GM19023 (cell line): ENCODE results near the gene PTPRC.

ENCODE experiments used
- ATAC-seq: cut with Tn5 transposase; IDR thresholded peaks from one replicate; pipeline ENCODE4 v1.9.1; 2021; ENCODE audit warnings: mild to moderate bottlenecking, moderate library complexity; ENCODE audit not compliant: unreplicated experiment

PTPRC gene

GRCh38 chr1:198620951-198621824 lies 17.7 kb upstream of the PTPRC start:
- ATAC-seq = peak; percentile 75

DNA sequence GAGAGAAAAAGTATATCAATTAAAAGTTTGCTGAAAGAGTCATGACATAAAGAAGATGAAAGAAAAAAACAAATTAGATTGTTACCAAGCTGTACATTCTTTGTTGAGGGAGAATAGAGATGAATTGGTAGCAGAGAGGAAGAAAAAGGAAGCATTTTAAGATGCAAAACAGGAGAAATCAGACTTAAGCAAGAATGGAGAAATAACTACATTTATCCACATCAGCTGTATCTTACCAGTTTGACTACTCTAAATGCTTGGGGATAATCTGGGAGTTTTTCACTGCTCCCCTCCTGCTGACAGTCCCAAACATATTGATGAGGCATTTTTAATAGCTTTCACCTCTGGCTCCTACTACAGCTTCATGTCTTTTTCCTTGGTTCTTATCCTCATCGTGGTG lies 16.8 kb upstream of the PTPRC start:
- ATAC-seq = no peak

DNA sequence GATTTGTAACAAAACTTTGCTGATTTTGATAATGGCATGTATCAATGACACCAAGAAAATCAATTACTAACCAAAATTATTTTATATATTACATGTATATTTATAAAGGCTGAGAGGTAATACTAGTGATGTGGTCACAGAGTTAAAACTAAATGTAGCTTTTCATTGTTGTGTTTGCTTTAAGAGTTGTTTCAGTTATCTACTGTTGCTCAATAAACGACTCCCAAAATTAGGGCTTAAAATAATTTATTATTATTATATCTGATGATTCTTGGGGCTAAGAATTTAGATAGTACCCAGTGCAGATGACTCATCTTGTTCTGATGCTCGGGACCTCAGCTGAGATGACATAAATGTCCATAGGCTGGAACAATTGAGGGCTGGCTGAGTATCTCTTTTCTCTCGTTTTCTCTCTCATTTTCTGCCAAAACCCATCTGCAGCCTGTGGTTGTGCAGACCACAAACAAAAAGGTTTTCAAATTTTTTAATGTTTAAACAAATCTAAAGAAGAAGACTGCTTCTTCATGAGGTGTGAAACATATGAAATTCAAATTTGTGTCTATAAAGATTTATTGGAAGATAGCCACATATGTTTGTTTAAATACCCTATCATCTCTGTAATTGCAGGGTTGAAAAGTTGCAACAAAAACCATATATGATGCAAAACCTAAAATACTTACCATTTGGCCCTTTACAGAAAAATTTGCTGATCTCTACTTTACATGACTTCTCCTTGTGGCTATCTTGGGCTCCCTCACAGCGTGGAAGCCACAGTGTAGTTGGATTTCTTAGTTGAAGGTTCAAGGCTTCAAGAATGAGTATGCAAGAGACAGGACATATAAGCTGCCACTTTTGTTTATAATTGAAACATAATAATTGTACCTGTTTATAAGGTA lies 14.8 kb upstream of the PTPRC start:
- no peak for ATAC-seq

- no peak for ATAC-seq
Measured at GRCh38 chr1:198624648-198624980, 14.2 kb upstream of the PTPRC start.

- ATAC-seq = no peak
Measured at GRCh38 chr1:198627436-198628066, 11.3 kb upstream of the PTPRC start.

- ATAC-seq = no peak
Measured at GRCh38 chr1:198628067-198628455, 10.8 kb upstream of the PTPRC start.

- ATAC-seq = no peak
Measured at GRCh38 chr1:198629610-198630009, 9.2 kb upstream of the PTPRC start.

GRCh38 chr1:198630863-198631262 lies 8.0 kb upstream of the PTPRC start:
- no peak for ATAC-seq

GRCh38 chr1:198631292-198631691 lies 7.5 kb upstream of the PTPRC start:
- ATAC-seq = no peak

GRCh38 chr1:198632007-198632406 lies 6.8 kb upstream of the PTPRC start:
- no peak for ATAC-seq

DNA sequence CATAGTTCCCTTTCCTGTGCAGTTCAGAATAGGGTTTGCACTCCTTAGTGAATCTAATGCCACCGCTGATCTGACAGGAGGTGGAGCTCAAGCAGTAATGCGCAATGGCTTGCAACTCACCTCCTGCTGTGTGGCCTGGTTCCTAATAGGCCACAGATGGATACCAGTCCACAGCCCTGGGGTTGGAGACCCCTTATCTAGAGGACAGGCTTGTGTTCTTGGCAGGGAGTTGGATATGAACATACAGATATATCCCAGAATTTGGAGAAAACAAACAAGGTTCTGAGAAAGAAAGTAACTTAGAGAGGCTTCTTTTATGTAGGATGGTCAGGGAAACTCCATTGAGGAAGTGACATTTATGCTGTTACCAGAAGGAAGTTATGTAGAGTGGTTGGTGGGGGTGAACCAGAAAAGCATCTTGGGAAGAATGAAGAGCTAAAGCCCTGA lies 5.1 kb upstream of the PTPRC start:
- ATAC-seq = no peak

DNA sequence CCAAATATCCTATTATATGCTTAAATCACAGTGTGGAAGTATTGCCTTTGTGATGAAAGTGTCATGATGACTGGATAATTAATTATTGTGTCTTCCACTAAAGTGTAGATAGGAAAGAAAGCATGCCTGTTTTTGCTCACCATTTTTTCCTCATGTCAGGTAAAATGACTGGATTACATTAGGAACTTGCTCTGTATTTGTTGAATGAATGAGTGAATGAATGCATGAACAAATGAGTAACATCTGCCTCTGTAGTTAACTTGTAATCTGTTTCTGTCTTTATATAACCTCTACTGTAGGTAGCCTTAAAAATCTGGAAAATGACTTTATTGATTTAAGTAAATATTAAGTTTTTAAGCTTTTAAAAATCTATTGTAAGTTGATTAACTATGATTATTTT lies 2.9 kb upstream of the PTPRC start:
- no peak for ATAC-seq

DNA sequence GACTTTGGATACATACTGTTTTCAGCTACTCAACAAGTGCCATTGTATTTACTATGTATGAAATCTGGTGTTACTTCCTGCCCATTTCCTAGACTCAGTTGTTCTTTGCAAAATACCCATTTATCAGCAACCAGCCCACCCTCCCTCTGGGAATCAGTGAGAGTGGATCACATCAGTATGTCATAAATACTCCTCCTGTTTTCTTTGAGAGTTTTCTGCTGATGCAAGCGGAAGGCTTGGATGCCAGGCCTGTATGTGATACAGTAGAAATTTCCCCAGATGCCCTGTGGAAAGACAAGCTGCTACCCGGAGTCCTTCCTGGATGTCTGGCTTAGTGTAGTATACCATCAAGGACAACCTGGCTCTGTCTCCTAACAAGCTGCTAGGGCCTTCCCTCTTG lies 2.4 kb upstream of the PTPRC start:
- ATAC-seq = no peak

GRCh38 chr1:198637157-198637556 lies 1.7 kb upstream of the PTPRC start:
- no peak for ATAC-seq

GRCh38 chr1:198637916-198638437 lies 863 bp upstream of the PTPRC start:
- no peak for ATAC-seq

DNA sequence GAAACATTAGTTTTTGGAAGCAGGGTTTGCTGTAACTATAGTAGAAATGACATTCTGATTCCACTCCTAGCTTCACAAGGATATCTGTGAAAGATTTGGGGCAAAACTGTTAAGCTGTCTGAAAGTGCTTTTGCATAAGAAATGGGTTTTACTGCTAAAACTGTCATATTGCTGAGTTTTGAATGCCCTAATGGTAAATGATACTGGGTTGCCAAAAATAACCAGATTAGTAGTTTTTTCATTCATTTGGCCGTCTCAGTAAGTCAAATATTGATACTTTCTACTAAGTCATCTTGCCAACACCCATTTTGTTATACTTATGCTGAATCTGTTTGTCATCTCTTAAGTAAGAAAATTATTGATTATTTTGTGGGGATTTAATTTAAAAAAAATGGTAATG lies 399 bp upstream of the PTPRC start:
- ATAC-seq = peak; percentile 25

DNA sequence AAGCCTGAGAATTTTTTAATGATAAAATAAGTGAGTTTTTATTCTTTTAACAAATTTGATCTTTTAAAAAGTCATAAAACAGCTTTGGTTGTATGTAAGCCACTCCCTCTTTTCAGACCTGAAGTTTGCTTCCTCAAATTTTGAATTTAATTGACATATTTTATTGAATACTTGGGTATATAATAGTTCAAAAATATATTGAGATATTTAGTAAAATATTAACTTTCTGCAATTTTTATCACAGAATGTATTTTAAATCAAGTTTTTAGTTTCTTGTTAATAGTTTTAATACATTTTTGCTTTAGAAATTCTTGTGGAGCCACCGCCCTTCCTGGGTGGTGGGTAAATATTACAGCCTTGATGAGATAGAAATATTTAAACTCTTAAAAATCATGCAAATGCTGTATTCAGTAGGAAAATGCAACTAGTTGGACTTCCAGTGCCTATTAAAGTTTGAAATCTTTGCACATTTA lies 867 bp downstream of the PTPRC start:
- no peak for ATAC-seq

- no peak for ATAC-seq
Measured at GRCh38 chr1:198640174-198640573, 1.3 kb downstream of the PTPRC start.

DNA sequence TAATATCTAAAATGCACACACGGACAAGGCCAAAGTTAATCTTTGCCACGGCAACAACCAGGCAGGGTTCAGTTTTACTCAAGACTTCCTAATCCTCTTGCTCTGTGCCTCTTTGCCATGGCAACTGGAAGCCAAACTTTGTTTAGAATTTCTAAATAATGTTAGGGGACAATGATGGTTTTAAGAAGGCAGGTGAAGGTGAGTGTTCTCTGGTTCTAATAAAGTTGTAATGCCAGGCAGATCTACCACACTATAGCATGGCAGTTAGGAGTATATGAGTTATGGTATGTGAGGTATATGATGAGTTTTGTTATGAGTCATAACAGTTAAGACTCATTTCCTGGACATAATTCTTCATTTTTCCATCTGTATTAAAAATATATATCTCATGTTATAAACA lies 2.7 kb downstream of the PTPRC start:
- peak; percentile 37 for ATAC-seq

- no peak for ATAC-seq
Measured at GRCh38 chr1:198641966-198642668, 3.3 kb downstream of the PTPRC start.

GRCh38 chr1:198642983-198643382 lies 4.1 kb downstream of the PTPRC start:
- no peak for ATAC-seq
